ENCODE data around the gene KRTAP9-9. TPM values are rescaled to one million over a fixed set of nuclear protein-coding genes. Genes with fewer than 3 reads are reported as not detected.
"Not testable (repeated sequence)": the region's sequence is repeated elsewhere in the genome, so short reads cannot be mapped to it uniquely, and the experiment has no call there.

The KRTAP9-9 gene
- total RNA-seq (2021; fragmentation: NEBNext Ultra II Directional; extraction: Animal tissue kit (Norgen Biotek cat#: 25700)): not detected in 2 replicates
- polyA plus RNA-seq (2011; rRNA removed): not detected in 2 replicates
- not detected for polyA plus RNA-seq (2011; cell fraction: cytosol; rRNA removed)
- not detected for polyA plus RNA-seq (2011; cell fraction: nucleus; rRNA removed)
- not detected in 4 replicates for polyA plus RNA-seq (2012, experiment 1 of 2)
- not detected for polyA plus RNA-seq (2012, experiment 2 of 2)
- not detected for polyA plus RNA-seq (2013, experiment 1 of 2)
- not detected for polyA plus RNA-seq (2013, experiment 2 of 2)
- not detected in 2 replicates for polyA minus RNA-seq (2011; rRNA and poly(A)+ RNA removed)
- polyA minus RNA-seq (2011; cell fraction: cytosol; rRNA and poly(A)+ RNA removed): not detected
- polyA minus RNA-seq (2011; cell fraction: nucleus; rRNA and poly(A)+ RNA removed): not detected
- long read RNA-seq, experiment 1: 0 reads
- long read RNA-seq, experiment 2: 0 reads

GRCh38 chr17:41255381-41256290 lies at the start of gene KRTAP9-9:
Gene KRTAP9-9, plus strand, starts transcription at chr17:41255384.
- H4K20me1 ChIP-seq (replicated peaks in 1 of 2; ENCODE audit: control insufficient read depth in 1 of 2, insufficient read depth in 2 of 2, low read length in 2 of 2); H2BK5ac ChIP-seq (ENCODE audit: low read depth, low read length); H3K79me2 ChIP-seq (ENCODE audit: control insufficient read depth in 1 of 2, insufficient read depth in 2 of 2, low read length in 2 of 2); H3K4me1 ChIP-seq (replicated peaks in 1 of 4; ENCODE audit: control insufficient read depth in 3 of 4, insufficient read depth in 4 of 4, low read length in 3 of 4); H3K23me2 ChIP-seq (ENCODE audit: low read depth, low read length); H3K36me3 ChIP-seq (ENCODE audit: control insufficient read depth in 2 of 4, insufficient read depth in 4 of 4, low read length in 3 of 4); H3K9me3 ChIP-seq (ENCODE audit: insufficient read depth in 2 of 2, low read depth in 1 of 2, low read length in 1 of 2); DNase-seq (ENCODE audit: low read depth in 1 of 2, low spot score in 2 of 2); POLR2A ChIA-PET (ENCODE audit: partially characterized antibody); H3K14ac ChIP-seq (ENCODE audit: insufficient read length); H2BK20ac ChIP-seq (ENCODE audit: low read length); H2BK120ac ChIP-seq (replicated peaks; ENCODE audit: low read depth, low read length); H3K4me2 ChIP-seq (ENCODE audit: insufficient read depth in 1 of 2, low read depth in 2 of 2, low read length in 2 of 2); FAIRE-seq; H3K27ac ChIP-seq (ENCODE audit: low read depth, low read length); H2BK12ac ChIP-seq (ENCODE audit: low read depth, low read length); H2AK5ac ChIP-seq (ENCODE audit: low read depth, low read length); H3K79me1 ChIP-seq (ENCODE audit: low read depth, low read length); H3K4ac ChIP-seq (replicated peaks; ENCODE audit: insufficient read length, low read depth, low read length); H4K8ac ChIP-seq (ENCODE audit: extremely low read depth, insufficient read depth, low read length); H3K23ac ChIP-seq (ENCODE audit: insufficient read length); H3K4me3 ChIP-seq (ENCODE audit: extremely low read depth in 1 of 4, insufficient read depth in 2 of 4, low read depth in 3 of 4, low read length in 4 of 4); H4K5ac ChIP-seq (ENCODE audit: insufficient read length, low read depth, low read length); H3K9ac ChIP-seq (replicated peaks in 1 of 4; ENCODE audit: extremely low read depth in 1 of 4, low read depth in 3 of 4, low read length in 3 of 4); H2BK15ac ChIP-seq (ENCODE audit: low read length); H4K91ac ChIP-seq (replicated peaks; ENCODE audit: insufficient read length, low read length); H3K56ac ChIP-seq (replicated peaks; ENCODE audit: insufficient read length, low read depth, low read length); H3K27me3 ChIP-seq (replicated peaks in 1 of 4; ENCODE audit: control insufficient read depth in 3 of 4, extremely low read depth in 1 of 4, insufficient read depth in 3 of 4, low read length in 3 of 4); H2AFZ ChIP-seq (ENCODE audit: low read length); H3K18ac ChIP-seq (ENCODE audit: extremely low read depth, low read length): not testable (repeated sequence)
- 81% methylated on average over 5 of the region's 5 CpGs; no CpG with 5 or more reads in 1 of the 2 experiments for WGBS, 2 experiments (ENCODE audit: extremely low coverage in 1 of 2, insufficient coverage in 1 of 2, insufficient read length in 1 of 2, insufficient replicate concordance in 2 of 2, low coverage in 1 of 2, low lambda C conversion rate in 2 of 2, missing lambda C conversion rate in 1 of 2)
- CTCF ChIA-PET (ENCODE audit: partially characterized antibody): interaction anchor here (1.0 kb wide), 1 partner anchor 19 kb away, joined by 3 read pairs; no protein-coding TSS in a partner anchor

All from H1 (cell line).